GM18526 (cell line): ENCODE measurements around the gene NKRF.

ENCODE experiments used
- POLR2A ChIP-seq: IDR thresholded peaks from 3 replicates; pipeline ENCODE4 v1.6.1; 2011; ENCODE audit not compliant: insufficient read length; ENCODE audit errors: extremely low read depth

NKRF gene

DNA sequence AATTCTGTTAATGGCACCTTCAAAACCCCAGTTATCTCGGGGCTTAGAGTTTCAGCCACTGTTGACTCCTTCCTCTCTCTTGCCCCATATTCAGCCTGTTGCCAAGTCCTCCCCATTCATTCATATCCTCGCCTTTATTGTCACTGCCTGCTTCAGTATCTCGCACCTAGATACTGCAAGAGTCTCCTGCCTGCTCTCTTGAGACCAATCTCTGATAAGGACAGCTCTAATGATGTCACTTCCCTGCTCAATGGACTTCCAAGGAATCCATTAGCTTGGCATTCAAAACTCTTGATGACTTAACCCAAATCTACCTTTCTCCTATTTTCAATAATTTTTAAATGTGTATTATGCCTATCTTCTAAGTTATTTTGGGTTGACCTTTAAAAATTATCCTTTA, 33.0 kb downstream of the NKRF start:
- no peak for TF ChIP-seq POLR2A

DNA sequence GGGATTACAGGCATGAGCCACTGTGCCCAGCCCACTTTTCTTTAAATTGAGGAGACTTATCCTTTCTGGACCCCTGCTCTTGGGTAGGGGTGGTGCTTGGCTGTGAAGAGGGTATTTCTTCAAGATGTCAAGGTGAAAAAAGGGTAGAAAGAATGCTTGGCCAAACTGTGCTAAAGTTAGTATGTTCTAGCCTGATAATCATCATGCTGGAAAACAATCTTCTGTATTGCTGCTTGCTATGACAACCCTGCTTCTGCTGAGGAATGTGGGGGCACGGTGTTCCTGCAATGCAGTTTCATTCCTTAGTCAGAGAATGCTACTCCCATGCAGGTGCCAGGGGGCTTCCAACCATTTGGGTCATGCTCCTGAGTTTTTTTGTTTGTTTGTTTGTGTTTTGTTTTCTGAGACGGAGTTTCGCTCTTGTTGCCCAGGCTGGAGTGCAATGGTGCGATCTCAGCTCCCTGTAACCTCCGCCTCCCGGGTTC, 35.8 kb downstream of the NKRF start:
- no peak for TF ChIP-seq POLR2A

DNA sequence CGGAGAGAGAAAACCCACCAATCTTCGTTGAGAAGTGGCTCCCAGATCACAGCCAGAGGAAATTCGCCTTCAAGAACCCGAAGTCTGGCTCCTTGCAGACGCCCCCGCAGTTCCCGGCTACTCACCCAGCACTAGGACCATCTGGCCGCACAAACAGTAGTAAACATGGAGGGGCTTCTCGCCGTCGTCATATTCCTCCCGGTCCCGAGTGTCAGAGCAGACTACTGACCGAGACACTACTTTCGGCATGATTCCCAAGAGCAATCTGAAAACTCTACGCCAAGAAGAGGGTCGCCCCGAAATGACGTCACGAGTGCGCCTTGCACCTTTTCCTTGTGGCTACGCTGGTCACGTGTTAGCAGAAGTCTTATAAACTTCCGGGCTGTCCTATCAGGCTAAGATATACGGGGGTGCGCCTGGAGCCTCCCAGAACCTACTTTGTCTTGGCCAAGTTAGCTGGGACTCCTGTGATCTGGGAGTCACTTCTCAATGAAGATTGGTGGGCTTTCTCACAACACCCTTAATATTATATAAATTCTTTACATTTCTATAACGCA, 41.0 kb downstream of the NKRF start, which contains the start of gene STEEP1:
STEEP1 (minus strand) TSS at position 303 of the 557 bp plus-strand sequence; CDS start at position 249, 54 bp downstream.
- peak; percentile 51 for TF ChIP-seq POLR2A

GRCh38 chrX:119552508-119552907, 53.7 kb downstream of the NKRF start:
- TF ChIP-seq POLR2A: no peak

DNA sequence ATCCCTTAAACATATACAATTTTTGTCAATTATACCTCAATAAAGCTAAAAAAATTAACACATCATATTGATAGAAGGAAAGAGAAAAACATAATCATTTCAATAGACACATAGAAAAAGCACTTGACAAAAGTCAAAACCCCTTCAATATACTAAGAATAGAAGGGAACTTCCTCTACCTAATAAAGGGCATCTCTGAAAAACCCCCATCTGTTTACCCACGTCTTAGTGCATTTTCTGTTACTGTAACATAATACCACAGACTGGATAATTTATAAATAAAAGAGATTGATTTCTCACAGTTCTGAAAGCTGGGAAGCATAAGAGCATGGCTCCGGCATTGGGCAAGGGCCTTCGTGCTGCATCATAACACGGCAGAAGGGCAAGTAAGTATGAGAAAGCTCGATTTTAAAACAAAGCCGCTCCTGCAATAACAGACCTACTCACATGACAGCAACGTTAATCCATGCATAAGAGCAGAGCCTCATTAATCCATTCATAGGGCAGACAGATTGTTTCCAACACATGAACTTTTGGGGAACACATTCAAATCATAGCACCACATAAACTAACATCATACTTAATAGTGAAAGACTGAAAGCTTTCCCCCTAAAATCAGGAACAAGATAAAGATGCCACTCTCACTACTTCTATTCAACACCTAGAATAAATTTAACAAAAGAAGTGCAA, 56.8 kb downstream of the NKRF start:
- no peak for TF ChIP-seq POLR2A

DNA sequence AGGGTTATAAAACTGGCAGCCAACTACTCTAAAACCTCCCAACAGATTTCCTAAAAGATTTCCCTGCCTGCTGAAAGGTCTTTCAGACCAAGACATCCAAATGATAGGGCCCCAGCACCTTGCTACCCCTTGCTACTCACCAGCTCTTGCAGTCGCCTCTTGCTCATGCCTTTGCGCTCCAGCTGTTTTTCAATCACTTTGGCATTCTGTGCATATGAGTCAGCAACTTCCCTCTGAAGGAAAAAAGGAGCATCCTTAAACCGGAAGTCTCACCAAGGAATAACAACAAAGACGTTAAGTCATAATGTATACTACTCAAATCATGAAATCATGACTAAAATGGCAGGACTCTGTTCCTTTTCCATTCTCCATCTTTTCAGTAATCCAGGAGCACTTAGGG, 65.0 kb downstream of the NKRF start:
- no peak for TF ChIP-seq POLR2A

- no peak for TF ChIP-seq POLR2A
These were observed 66.4 kb downstream of the NKRF start for GRCh38 chrX:119539872-119540271.
